Endothelial cell (in vitro differentiated cells): ENCODE data around the gene SCYGR8. TPM values are rescaled to one million over a fixed set of nuclear protein-coding genes. Genes with fewer than 3 reads are reported as not detected.

Experiments used
- DNase-seq: peaks from one replicate; pipeline ENCODE4 v3.0.0; 2021; ENCODE audit warnings: low spot score
- H3K27ac Mint-ChIP-seq: one replicate; pipeline ENCODE4 v1.8.0; 2021; ENCODE audit warnings: mixed read lengths, inconsistent platforms; ENCODE audit not compliant: unreplicated experiment
- H3K27me3 Mint-ChIP-seq: one replicate; pipeline ENCODE4 v1.8.0; 2021; ENCODE audit warnings: mild to moderate bottlenecking, moderate library complexity, mixed read lengths, inconsistent platforms; ENCODE audit not compliant: unreplicated experiment
- H3K36me3 Mint-ChIP-seq: one replicate; pipeline ENCODE4 v1.8.0; 2021; ENCODE audit warnings: mild to moderate bottlenecking, low read depth, mixed read lengths, inconsistent platforms; ENCODE audit not compliant: unreplicated experiment
- H3K4me1 Mint-ChIP-seq: one replicate; pipeline ENCODE4 v1.8.0; 2021; ENCODE audit warnings: mild to moderate bottlenecking, mixed read lengths, inconsistent platforms; ENCODE audit not compliant: unreplicated experiment
- H3K4me3 Mint-ChIP-seq: one replicate; pipeline ENCODE4 v1.8.0; 2021; ENCODE audit warnings: mild to moderate bottlenecking, mixed read lengths, inconsistent platforms; ENCODE audit not compliant: unreplicated experiment
- H3K9me3 Mint-ChIP-seq: one replicate; pipeline ENCODE4 v1.8.0; 2021; ENCODE audit warnings: mixed read lengths, inconsistent platforms; ENCODE audit not compliant: unreplicated experiment
- CTCF ChIP-seq: fragments of 200-600 bp; sonication (generic); IDR thresholded peaks from one replicate; pipeline ENCODE4 v1.5.0; 2021; ENCODE audit warnings: antibody characterized with exemption; ENCODE audit not compliant: unreplicated experiment
- total RNA-seq: library from RNA; stranded (reverse); fragmentation: NEBNext Ultra II Directional; extraction: Animal tissue kit (Norgen Biotek cat#: 25700); gene quantifications from one replicate; pipeline ENCODE4 v1.2.1, GENCODE V29; 2021; ENCODE audit not compliant: unreplicated experiment

The SCYGR8 gene
- total RNA-seq, 1 donor from 2014 or later: not detected

DNA sequence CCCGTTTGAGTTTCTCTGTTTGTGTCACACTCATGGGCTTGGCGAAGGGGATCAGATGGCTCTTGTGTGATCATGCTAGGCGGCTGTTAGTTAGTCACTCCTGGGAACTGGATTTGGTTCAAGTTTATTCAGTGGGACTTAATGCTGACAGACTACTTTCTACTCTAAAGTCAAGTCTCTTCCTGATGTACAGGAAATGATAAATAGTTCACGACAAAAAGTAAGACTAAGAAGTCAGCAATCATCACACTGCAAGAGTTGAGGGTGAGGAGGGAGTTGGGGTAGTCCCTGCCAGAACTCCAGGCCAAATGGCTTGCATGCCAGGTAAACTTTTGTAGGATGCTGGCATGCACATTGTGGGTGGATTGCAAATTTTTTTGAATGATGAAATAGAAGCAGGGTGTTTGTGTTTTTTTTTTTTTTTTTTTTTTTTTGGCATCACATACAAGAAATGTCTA is 42.9 kb downstream of the SCYGR8 start:
- Mint-ChIP-seq H3K4me3 (no peak overlapping the region), H3K27me3 (peaks cover 1% of the 10 kb centered on the region), H3K4me1 (no peaks in the 10 kb centered on the region), H3K27ac (no peak overlapping the region), H3K9me3 (no peaks in the 10 kb centered on the region), H3K36me3 (no peaks in the 10 kb centered on the region)
- no peak for DNase-seq
- no peak for TF ChIP-seq CTCF

DNA sequence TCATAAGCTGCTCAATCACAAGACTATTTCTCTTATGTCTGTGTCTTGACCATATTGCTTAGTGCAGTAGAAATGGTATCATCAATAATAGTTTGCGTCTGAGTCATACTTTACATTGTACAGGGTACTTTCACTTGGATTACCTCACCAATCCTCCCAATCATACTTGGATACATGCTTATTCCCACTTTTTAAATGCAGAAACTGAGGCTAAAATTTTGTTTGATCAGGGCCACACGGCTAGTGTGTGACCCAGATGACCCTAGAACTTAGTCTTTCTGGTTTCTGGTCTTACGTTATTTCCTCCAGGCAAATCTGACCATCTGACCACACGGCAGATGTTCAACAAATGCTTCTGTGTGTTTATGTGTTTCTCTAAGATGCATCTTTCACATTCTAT is 44.1 kb downstream of the SCYGR8 start:
- DNase-seq: no peak
- no peaks in the 10 kb centered on the region for H3K4me1 Mint-ChIP-seq
- H3K27me3 Mint-ChIP-seq: no peaks in the 10 kb centered on the region
- no peak overlapping the region for H3K4me3 Mint-ChIP-seq
- no peaks in the 10 kb centered on the region for H3K36me3 Mint-ChIP-seq
- no peak overlapping the region for H3K27ac Mint-ChIP-seq
- H3K9me3 Mint-ChIP-seq: no peaks in the 10 kb centered on the region
- TF ChIP-seq CTCF: no peak

GRCh38 chr2:227793148-227793712 is 47.5 kb downstream of the SCYGR8 start:
- H3K27me3 Mint-ChIP-seq: no peaks in the 10 kb centered on the region
- no peak for DNase-seq
- TF ChIP-seq CTCF: no peak
- H3K4me3 Mint-ChIP-seq: no peak overlapping the region
- no peaks in the 10 kb centered on the region for H3K4me1 Mint-ChIP-seq
- H3K27ac Mint-ChIP-seq: no peak overlapping the region
- H3K36me3 Mint-ChIP-seq: no peaks in the 10 kb centered on the region
- no peaks in the 10 kb centered on the region for H3K9me3 Mint-ChIP-seq

Other genes with a start within 250 kb of the SCYGR8 start
- not detected for gene SCYGR2, start 147.0 kb upstream of the SCYGR8 start, total RNA-seq
- not detected for gene SCYGR3, start 131.1 kb upstream of the SCYGR8 start, total RNA-seq
- gene SCYGR4, start 128.4 kb upstream of the SCYGR8 start, total RNA-seq: not detected
- gene SCYGR5, start 79.1 kb upstream of the SCYGR8 start, total RNA-seq: not detected
- 0.62 TPM for gene SLC19A3, start 27.9 kb upstream of the SCYGR8 start, total RNA-seq
- gene SCYGR6, start 21.1 kb upstream of the SCYGR8 start, total RNA-seq: not detected
- not detected for gene SCYGR7, start 17.6 kb upstream of the SCYGR8 start, total RNA-seq
- gene CCL20, start 67.9 kb downstream of the SCYGR8 start, total RNA-seq: not detected
- gene DAW1, start 125.7 kb downstream of the SCYGR8 start, total RNA-seq: 1.6 TPM